NB4 (cell line): Measurements from ENCODE around the gene GLUD2.

Experiments used
- DNase-seq: peaks from one replicate; pipeline ENCODE4 v3.0.0; 2010; ENCODE audit warnings: low read depth
- H3K4me3 ChIP-seq: one replicate; pipeline ENCODE4 v1.5.1; 2011; ENCODE audit warnings: mild to moderate bottlenecking, low read depth, low read length, moderate library complexity
- CTCF ChIP-seq: IDR thresholded peaks from one replicate; pipeline ENCODE4 v1.5.1; 2012; ENCODE audit warnings: low read depth, low read length
- MAX ChIP-seq: IDR thresholded peaks from 2 replicates; pipeline ENCODE4 v1.6.1; 2011; ENCODE audit warnings: low read depth, low read length
- MYC ChIP-seq: IDR thresholded peaks from 2 replicates; pipeline ENCODE4 v1.6.1; 2011; ENCODE audit warnings: low read depth, low read length
- POLR2A ChIP-seq: IDR thresholded peaks from 2 replicates; pipeline ENCODE4 v1.6.1; 2011; ENCODE audit warnings: mild to moderate bottlenecking; ENCODE audit not compliant: insufficient read length; ENCODE audit errors: extremely low read depth

The GLUD2 gene

GRCh38 chrX:121084903-121085611 lies 37.6 kb downstream of the GLUD2 start:
- no peak for TF ChIP-seq POLR2A
- H3K4me3 ChIP-seq: no peak overlapping the region
- DNase-seq: no peak

- H3K4me3 ChIP-seq: no peak overlapping the region
- DNase-seq: no peak
- TF ChIP-seq MYC (no peak), CTCF (no peak), MAX (no peak), POLR2A (no peak)
Measured at GRCh38 chrX:121085612-121086010, 38.2 kb downstream of the GLUD2 start.

- no peak for TF ChIP-seq MAX
- TF ChIP-seq POLR2A: no peak
- no peak for DNase-seq
- H3K4me3 ChIP-seq: no peak overlapping the region
Measured at GRCh38 chrX:121093011-121093410, 45.6 kb downstream of the GLUD2 start.
